ENCODE data around the gene NADK2. TPM values are rescaled to one million over a fixed set of nuclear protein-coding genes. Genes with fewer than 3 reads are reported as not detected.

NADK2 gene
- total RNA-seq, 1 experiment from 2014 or later: 12.2 TPM

DNA sequence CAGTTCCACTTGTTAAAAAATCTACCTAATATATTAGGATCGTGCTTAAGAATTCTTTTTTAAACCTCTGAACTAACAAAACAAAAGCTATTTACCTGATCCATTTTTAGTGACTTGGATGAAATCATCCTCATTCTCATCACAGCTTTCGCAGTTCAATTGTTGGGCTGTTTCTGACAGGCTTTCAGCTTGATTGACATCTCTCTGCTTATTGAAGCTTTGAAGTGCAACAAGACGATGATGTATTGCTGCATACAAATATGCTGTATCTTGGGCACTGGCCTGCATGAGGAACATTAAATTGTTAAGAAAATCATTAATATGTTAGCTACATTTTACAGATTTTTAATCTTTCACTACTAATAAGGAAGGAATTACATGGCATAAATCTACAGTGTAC, 9.5 kb upstream of the NADK2 start:
- no peaks in the 10 kb centered on the region for H3K27me3 Mint-ChIP-seq (ENCODE audit: low read depth)
- H2BK15ac ChIP-seq (ENCODE audit: low read depth, low read length): no peak overlapping the region
- no peak for DNase-seq
- no peaks in the 10 kb centered on the region for H3K27me3 ChIP-seq (ENCODE audit: insufficient read depth, low read length)
- no peak overlapping the region for H2AFZ ChIP-seq (ENCODE audit: low read length)
- TF ChIP-seq, protein P1, sequence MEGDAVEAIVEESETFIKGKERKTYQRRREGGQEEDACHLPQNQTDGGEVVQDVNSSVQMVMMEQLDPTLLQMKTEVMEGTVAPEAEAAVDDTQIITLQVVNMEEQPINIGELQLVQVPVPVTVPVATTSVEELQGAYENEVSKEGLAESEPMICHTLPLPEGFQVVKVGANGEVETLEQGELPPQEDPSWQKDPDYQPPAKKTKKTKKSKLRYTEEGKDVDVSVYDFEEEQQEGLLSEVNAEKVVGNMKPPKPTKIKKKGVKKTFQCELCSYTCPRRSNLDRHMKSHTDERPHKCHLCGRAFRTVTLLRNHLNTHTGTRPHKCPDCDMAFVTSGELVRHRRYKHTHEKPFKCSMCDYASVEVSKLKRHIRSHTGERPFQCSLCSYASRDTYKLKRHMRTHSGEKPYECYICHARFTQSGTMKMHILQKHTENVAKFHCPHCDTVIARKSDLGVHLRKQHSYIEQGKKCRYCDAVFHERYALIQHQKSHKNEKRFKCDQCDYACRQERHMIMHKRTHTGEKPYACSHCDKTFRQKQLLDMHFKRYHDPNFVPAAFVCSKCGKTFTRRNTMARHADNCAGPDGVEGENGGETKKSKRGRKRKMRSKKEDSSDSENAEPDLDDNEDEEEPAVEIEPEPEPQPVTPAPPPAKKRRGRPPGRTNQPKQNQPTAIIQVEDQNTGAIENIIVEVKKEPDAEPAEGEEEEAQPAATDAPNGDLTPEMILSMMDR (conservative IDR thresholded peaks at IDR 0.05): no peak
- H3K23ac ChIP-seq (ENCODE audit: insufficient read length, low read depth, low read length): no peak overlapping the region
- no peak overlapping the region for H3K4me2 ChIP-seq (ENCODE audit: insufficient read depth, insufficient read length, low read length)
- no peaks in the 10 kb centered on the region for H3K4me1 ChIP-seq (ENCODE audit: insufficient read depth, low read length)
- H4K91ac ChIP-seq (ENCODE audit: insufficient read length, low read depth, low read length): no peak overlapping the region
- H3K18ac ChIP-seq (ENCODE audit: insufficient read length, low read depth, low read length): no peak overlapping the region
- no peaks in the 10 kb centered on the region for H3K79me2 ChIP-seq (ENCODE audit: insufficient read depth, low read length)
- no peak overlapping the region for H4K8ac ChIP-seq (replicated peaks; ENCODE audit: insufficient read length, low read depth, low read length)
- no peak overlapping the region for H2BK20ac ChIP-seq (ENCODE audit: low read depth, low read length, poor library complexity, severe bottlenecking)
- H2BK5ac ChIP-seq (ENCODE audit: insufficient read length, low read length): no peak overlapping the region
- no peak overlapping the region for H3K4ac ChIP-seq (ENCODE audit: low read depth, low read length)
- H3K9me3 ChIP-seq (ENCODE audit: control insufficient read depth, low read depth, low read length): no peaks in the 10 kb centered on the region
- H3K79me1 ChIP-seq (ENCODE audit: insufficient read depth, low read depth, low read length, poor library complexity, severe bottlenecking): no peaks in the 10 kb centered on the region
- H3K27ac ChIP-seq (ENCODE audit: insufficient read length, low read depth, low read length): no peak overlapping the region
- H3K27ac Mint-ChIP-seq: no peak overlapping the region
- H3K4me3 Mint-ChIP-seq: no peak overlapping the region
- H3K4me1 Mint-ChIP-seq: peaks cover 0 to 5% of the 10 kb centered on the region in 2 experiments; a peak in 1 of 4 replicates
- H2AK5ac ChIP-seq (ENCODE audit: insufficient read length, low read length): no peak overlapping the region
- H2BK120ac ChIP-seq (ENCODE audit: low read depth, low read length, poor library complexity, severe bottlenecking): no peak overlapping the region
- no CpG with 5 or more reads among the region's 3 CpGs for WGBS (ENCODE audit: extremely low coverage, insufficient read length, low lambda C conversion rate)
- H2BK12ac ChIP-seq (ENCODE audit: insufficient read length, low read depth, low read length): no peak overlapping the region
- no peaks in the 10 kb centered on the region for H3K9me3 Mint-ChIP-seq
- H3T11ph ChIP-seq (ENCODE audit: low read length): no peak overlapping the region
- no peak overlapping the region for H3K56ac ChIP-seq (ENCODE audit: insufficient read length, low read depth, low read length)
- H3K36me3 Mint-ChIP-seq (ENCODE audit: insufficient read depth in 1 of 3, low read depth in 3 of 3): no peaks in the 10 kb centered on the region
- H4K5ac ChIP-seq (ENCODE audit: insufficient read length, low read depth, low read length): no peak overlapping the region
- H3K14ac ChIP-seq (ENCODE audit: insufficient read depth, low read length): no peak overlapping the region
- H4K20me1 ChIP-seq (ENCODE audit: control insufficient read depth, insufficient read depth, insufficient read length): no peaks in the 10 kb centered on the region
- no peaks in the 10 kb centered on the region for H3K23me2 ChIP-seq (ENCODE audit: insufficient read length, low read depth, low read length, poor library complexity, severe bottlenecking)
- no peak overlapping the region for H3K9ac ChIP-seq (ENCODE audit: extremely low read depth, insufficient read length, low read length)
